Breast epithelium (tissue), 4 donors: Measurements from ENCODE around the gene PPEF1. TPM values are rescaled to one million over a fixed set of nuclear protein-coding genes. Genes with fewer than 3 reads are reported as not detected.
"Not testable (repeated sequence)": the region's sequence is repeated elsewhere in the genome, so short reads cannot be mapped to it uniquely, and the experiment has no call there.

Experiments
- DNase-seq, 2 donors: peaks; one replicate each; pipeline ENCODE4 v3.0.0-alpha.2; 2019; ENCODE audit warnings: low spot score in 2 of 2
- H3K27ac ChIP-seq, 2 donors: fragments of 200-600 bp; sonication (generic) in 1 of 2; one replicate each; pipeline ENCODE4 v1.5.1; 2016 to 2019; ENCODE audit warnings: mild to moderate bottlenecking in 1 of 2
- H3K27me3 ChIP-seq, 2 donors: fragments of 200-600 bp; sonication (generic) in 1 of 2; one replicate each; pipeline versions ENCODE4 v1.5.1 to v1.6.0; 2017 to 2019; ENCODE audit warnings: control low read depth in 1 of 2, mild to moderate bottlenecking in 1 of 2
- H3K36me3 ChIP-seq: fragments of 200-600 bp; one replicate; pipeline ENCODE4 v1.5.1; 2019
- H3K4me1 ChIP-seq, 2 donors: fragments of 200-600 bp; sonication (generic); one replicate each; pipeline ENCODE4 v1.5.1; 2016 to 2019; ENCODE audit warnings: control low read depth in 1 of 2
- H3K4me3 ChIP-seq, 3 donors: fragments of 200-600 bp; sonication (generic); 1 replicate in 2 of 3; 2 replicates in 1 of 3; pipeline ENCODE4 v1.5.1; 2016 to 2019; ENCODE audit warnings: mild to moderate bottlenecking in 3 of 3, moderate library complexity in 2 of 3
- H3K9me3 ChIP-seq, 2 donors: fragments of 200-600 bp; sonication (generic) in 1 of 2; one replicate each; pipeline ENCODE4 v1.5.1; 2016 to 2019; ENCODE audit warnings: control low read depth in 1 of 2
- POLR2A ChIP-seq: fragments of 450-650 bp; IDR thresholded peaks from one replicate; pipeline ENCODE4 v1.6.1; 2016; ENCODE audit warnings: antibody characterized with exemption, mild to moderate bottlenecking, moderate library complexity
- POLR2AphosphoS5 ChIP-seq, 3 donors: sonication (generic); formaldehyde crosslinking; IDR thresholded peaks; one replicate each; pipeline ENCODE4 v1.6.1; 2017; ENCODE audit warnings: antibody characterized with exemption in 3 of 3
- intact Hi-C: fragments of 100-400 bp; cut with DNase I; formaldehyde crosslinking; loops from one replicate; pipeline ENCODE4 v1.15.1; 2023; ENCODE audit warnings: low total_unique reads
- total RNA-seq, 3 donors: library from RNA; depleted of rRNA; stranded (reverse); fragments of >200 nt; gene quantifications; one replicate each; pipeline ENCODE4 v1.1.0, GENCODE V29; 2016
- TF ChIP-seq, protein P1 (sequence below), 3 donors: fragments of 450-650 bp; IDR thresholded peaks; one replicate each; pipeline ENCODE4 v1.5.1; 2016 to 2017; ENCODE audit warnings: antibody characterized with exemption in 3 of 3, mild to moderate bottlenecking in 3 of 3, moderate library complexity in 3 of 3

Gene PPEF1
- total RNA-seq, 3 donors from 2014 or later: 0.33 to 0.73 TPM; not detected in 1

DNA sequence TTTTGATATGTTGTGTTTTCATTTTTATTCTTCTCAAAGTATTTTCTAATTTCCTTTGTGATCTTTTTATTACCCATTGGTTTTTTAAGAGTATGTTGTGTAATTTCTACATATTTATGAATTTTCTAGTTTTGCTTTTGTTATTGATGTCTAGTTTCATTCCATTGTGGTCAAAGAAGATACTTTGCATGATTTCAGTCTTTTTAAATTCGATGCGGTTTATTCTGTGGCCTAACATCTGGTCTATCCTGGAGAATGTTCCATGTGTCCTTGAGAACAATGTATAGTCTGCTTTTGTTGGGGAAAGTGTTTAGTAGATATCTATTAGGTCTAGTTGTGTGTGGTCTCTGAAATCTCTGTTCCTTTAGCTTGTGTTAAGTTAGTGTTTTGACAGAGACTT lies 46.2 kb downstream of the PPEF1 start:
- Histone ChIP-seq H3K36me3 (no peaks in the 10 kb centered on the region), H3K27ac (no peak overlapping the region), H3K9me3 (no peaks in the 10 kb centered on the region), H3K27me3 (peaks cover 0 to 11% of the 10 kb centered on the region in 2 donors), H3K4me1 (no peaks in the 10 kb centered on the region), H3K4me3 (no peak overlapping the region)
- DNase-seq: no peak
- intact Hi-C loops: no loop called here
- TF ChIP-seq POLR2AphosphoS5 (IDR thresholded peaks at IDR 0.05): no peak

DNA sequence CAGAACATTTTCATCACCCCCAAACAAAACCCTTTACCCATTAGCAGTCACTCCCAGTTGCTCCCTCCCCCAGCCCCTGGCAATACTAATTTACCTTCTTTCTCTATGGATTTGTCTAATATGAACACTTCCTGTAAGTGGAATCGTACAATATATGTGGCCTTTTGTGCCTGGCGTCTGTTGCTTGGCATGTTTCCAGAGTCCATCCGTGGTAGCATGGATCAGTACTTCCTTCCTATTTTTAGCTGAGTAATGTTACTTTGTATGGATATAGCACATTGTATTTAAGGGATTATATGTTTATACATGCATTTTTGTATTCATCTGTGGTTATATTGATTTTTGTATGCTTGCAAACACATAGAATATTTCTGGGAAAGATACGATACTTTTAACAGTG lies 48.2 kb downstream of the PPEF1 start:
- intact Hi-C loops: no loop called here
- H3K9me3 ChIP-seq: no peaks in the 10 kb centered on the region
- peaks cover 0 to 14% of the 10 kb centered on the region in 2 donors for H3K27me3 ChIP-seq
- no peak overlapping the region for H3K4me3 ChIP-seq
- H3K36me3 ChIP-seq: no peaks in the 10 kb centered on the region
- H3K4me1 ChIP-seq: no peaks in the 10 kb centered on the region
- no peak for DNase-seq
- TF ChIP-seq POLR2AphosphoS5 (IDR thresholded peaks at IDR 0.05): no peak
- TF ChIP-seq, protein P1, sequence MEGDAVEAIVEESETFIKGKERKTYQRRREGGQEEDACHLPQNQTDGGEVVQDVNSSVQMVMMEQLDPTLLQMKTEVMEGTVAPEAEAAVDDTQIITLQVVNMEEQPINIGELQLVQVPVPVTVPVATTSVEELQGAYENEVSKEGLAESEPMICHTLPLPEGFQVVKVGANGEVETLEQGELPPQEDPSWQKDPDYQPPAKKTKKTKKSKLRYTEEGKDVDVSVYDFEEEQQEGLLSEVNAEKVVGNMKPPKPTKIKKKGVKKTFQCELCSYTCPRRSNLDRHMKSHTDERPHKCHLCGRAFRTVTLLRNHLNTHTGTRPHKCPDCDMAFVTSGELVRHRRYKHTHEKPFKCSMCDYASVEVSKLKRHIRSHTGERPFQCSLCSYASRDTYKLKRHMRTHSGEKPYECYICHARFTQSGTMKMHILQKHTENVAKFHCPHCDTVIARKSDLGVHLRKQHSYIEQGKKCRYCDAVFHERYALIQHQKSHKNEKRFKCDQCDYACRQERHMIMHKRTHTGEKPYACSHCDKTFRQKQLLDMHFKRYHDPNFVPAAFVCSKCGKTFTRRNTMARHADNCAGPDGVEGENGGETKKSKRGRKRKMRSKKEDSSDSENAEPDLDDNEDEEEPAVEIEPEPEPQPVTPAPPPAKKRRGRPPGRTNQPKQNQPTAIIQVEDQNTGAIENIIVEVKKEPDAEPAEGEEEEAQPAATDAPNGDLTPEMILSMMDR (IDR thresholded peaks at IDR 0.05): no peak
- no peak for TF ChIP-seq POLR2A
- no peak overlapping the region for H3K27ac ChIP-seq

DNA sequence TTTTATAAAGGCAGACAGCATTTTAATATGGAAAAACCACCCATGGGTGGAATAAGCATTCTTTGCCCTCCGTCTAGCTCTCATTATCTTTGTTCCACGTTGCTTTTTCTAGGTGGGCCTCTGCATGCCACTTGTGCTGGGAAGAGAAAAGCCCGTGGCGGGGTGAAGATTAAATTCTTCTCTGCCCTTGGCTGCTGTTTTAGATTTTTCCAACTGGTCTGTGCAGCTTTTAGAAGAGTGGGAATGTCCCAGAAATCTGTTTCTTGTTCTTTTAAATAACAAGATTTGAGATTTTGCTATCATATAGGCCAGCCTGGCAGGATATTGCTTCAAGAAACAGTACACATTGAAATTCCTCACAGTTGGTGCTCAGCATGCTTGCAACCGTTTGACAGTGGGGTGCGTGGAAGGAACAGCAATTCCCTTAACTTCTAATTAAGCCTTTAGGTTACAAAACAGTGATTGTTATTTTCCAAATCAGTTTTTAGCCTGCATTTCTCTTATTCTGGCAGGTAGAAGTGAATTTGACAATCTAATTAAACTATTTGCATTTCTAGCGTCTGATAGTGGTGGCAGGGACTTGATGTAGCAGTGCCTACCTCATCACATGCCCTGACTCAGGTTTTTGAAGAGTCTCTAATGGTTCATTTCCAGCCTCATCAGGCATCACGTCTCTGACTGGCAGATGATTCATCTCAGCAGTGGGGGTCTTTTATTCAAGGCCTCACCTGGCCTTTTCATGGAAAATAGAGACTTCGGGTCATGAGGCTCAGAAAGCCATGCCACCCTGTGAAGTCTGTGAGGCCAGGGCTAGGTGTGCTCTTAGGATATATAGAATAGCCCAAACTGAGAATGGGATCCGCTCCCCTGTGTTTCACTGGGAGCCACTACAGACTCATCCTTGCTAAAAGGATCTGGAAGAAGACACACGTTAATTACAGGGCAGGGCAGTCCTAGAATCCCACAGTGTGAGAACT lies 50.8 kb downstream of the PPEF1 start:
- no peak overlapping the region for H3K27ac ChIP-seq
- no peak overlapping the region for H3K4me3 ChIP-seq
- TF ChIP-seq POLR2A (no peak), POLR2AphosphoS5 (IDR thresholded peaks at IDR 0.05) (no peak)
- TF ChIP-seq, protein P1 (IDR thresholded peaks at IDR 0.05): no peak
- peaks cover 0 to 20% of the 10 kb centered on the region in 2 donors for H3K27me3 ChIP-seq
- intact Hi-C loops: no loop called here
- H3K9me3 ChIP-seq: no peaks in the 10 kb centered on the region
- no peak for DNase-seq
- no peaks in the 10 kb centered on the region for H3K4me1 ChIP-seq
- no peaks in the 10 kb centered on the region for H3K36me3 ChIP-seq

DNA sequence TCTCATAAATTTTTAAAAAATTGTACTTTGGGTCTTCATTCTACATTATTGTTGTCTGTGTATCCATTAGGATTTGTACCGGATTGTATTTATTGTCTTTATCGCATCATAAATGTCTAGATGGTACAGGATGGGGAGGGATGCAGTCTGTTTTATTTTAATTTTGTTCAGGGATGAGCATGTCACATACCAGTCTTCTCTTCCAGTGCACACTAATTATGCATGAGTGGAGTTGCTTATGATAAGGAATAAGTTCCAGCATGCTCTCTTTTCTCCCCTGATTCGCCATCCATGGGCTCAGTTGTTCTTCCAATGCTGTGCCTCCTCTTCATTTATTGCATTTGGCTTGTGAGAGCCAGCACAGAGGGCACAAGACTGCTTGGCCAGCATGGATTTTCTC lies 54.3 kb downstream of the PPEF1 start:
- peaks cover 0 to 20% of the 10 kb centered on the region in 2 donors for H3K27me3 ChIP-seq
- intact Hi-C loops: no loop called here
- no peak overlapping the region for H3K27ac ChIP-seq
- H3K4me1 ChIP-seq: no peaks in the 10 kb centered on the region
- H3K4me3 ChIP-seq: no peak overlapping the region
- H3K36me3 ChIP-seq: no peaks in the 10 kb centered on the region
- H3K9me3 ChIP-seq: no peaks in the 10 kb centered on the region
- DNase-seq: no peak
- TF ChIP-seq, protein P1 (IDR thresholded peaks at IDR 0.05): no peak
- TF ChIP-seq POLR2AphosphoS5 (IDR thresholded peaks at IDR 0.05) (no peak), POLR2A (no peak)

DNA sequence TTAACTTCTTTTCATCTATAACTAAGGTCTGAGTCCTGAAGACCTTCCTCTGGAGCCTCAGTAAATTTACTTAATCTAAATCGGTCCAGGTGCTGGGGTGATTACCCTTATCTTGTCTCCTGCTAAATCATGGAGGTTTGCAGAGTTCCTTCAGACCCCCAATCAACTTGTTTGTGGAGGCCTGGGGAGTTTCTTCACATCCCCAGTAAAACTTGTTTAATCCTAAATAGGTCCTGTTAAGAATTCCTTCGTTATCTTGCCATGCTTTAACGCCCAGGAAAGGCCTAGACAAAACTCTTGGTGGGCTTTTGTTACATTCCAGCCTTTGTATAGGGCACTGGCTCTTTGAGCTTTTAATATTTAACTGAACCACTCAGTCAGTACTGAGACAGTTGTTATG lies 55.7 kb downstream of the PPEF1 start:
- H3K9me3 ChIP-seq, intact Hi-C loops, H3K27ac ChIP-seq, H3K36me3 ChIP-seq, H3K4me3 ChIP-seq, H3K4me1 ChIP-seq, DNase-seq: not testable (repeated sequence)
- H3K27me3 ChIP-seq: peaks cover 0 to 14% of the 10 kb centered on the region in 2 donors

DNA sequence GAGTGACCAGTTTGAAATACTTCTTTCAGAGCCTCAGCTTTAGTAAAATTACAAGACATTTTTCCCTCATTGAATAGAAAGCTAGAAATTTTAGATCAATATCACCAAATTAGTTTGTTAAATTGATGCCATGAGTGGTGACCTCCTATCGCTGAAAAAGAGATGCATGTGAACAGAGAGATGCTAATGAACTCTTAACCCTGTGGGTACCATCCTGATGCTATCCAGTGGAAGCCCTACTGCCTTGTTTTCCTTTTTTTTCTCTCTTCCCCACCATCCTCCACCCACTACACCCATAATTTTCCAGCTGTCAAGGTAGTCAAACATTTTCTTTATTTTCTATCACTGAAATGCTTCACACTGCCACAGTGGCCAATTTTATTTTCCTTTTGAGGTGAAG lies 61.9 kb downstream of the PPEF1 start:
- no peaks in the 10 kb centered on the region for H3K27me3 ChIP-seq
- H3K36me3 ChIP-seq: no peaks in the 10 kb centered on the region
- intact Hi-C loops: no loop called here
- no peak overlapping the region for H3K27ac ChIP-seq
- H3K9me3 ChIP-seq: peaks cover 0 to 10% of the 10 kb centered on the region in 2 donors
- TF ChIP-seq, protein P1 (IDR thresholded peaks at IDR 0.05): no peak
- no peak for TF ChIP-seq POLR2A
- no peak for TF ChIP-seq POLR2AphosphoS5 (IDR thresholded peaks at IDR 0.05)
- no peaks in the 10 kb centered on the region for H3K4me1 ChIP-seq
- H3K4me3 ChIP-seq: no peak overlapping the region
- DNase-seq: no peak
